ENCODE results near the gene NPR1. TPM values are rescaled to one million over a fixed set of nuclear protein-coding genes. Genes with fewer than 3 reads are reported as not detected.
"Not testable (repeated sequence)": the region's sequence is repeated elsewhere in the genome, so short reads cannot be mapped to it uniquely, and the experiment has no call there.

The NPR1 gene
- total and polyA plus RNA-seq, 2 of the 4 experiments (the other 2 are of a cell fraction), result 0.02 TPM; not detected in 1

DNA sequence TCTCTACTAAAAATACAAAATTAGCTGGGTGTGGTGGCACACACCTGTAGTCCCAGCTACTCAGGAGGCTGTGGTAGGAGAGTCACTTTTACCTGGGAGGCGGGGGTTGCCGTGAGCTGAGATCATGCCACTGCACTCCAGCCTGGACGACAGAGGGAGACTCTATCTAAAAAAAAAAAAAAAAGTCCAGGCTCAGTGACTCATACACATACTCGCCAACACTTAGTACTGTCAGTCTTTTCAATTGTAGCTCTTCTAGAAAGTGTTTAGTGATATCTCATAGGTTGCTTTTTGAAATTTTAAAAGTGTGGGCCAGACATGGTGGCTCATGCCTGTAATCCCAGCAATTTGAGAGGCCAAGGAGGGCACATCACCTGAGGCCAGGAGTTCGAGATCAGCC, 37.7 kb downstream of the NPR1 start:
- H3K4me3 ChIP-seq (ENCODE audit: insufficient read depth, low read depth, low read length); H3K9ac ChIP-seq (ENCODE audit: low read depth, low read length); H2BK5ac ChIP-seq (ENCODE audit: low read depth, low read length, poor library complexity, severe bottlenecking); H4K20me1 ChIP-seq (ENCODE audit: insufficient read depth, low read length); ATAC-seq (ENCODE audit: low read depth); H4K91ac ChIP-seq (ENCODE audit: insufficient read depth, low read depth, low read length); H3K27ac ChIP-seq (ENCODE audit: insufficient read depth, low read length); DNase-seq; H3K79me1 ChIP-seq (ENCODE audit: low read depth in 1 of 2, low read length in 2 of 2); H3K4me1 ChIP-seq (ENCODE audit: control insufficient read depth, insufficient read depth, low read length); H3K23ac ChIP-seq (ENCODE audit: low read depth, low read length); H2BK20ac ChIP-seq (ENCODE audit: low read depth, low read length); H3K18ac ChIP-seq (ENCODE audit: low read depth, low read length); H4K8ac ChIP-seq (ENCODE audit: low read depth in 2 of 2, low read length in 2 of 2); H3K4ac ChIP-seq (ENCODE audit: low read depth, low read length); H3K9me1 ChIP-seq (ENCODE audit: insufficient read depth, low read length); H3K27me3 ChIP-seq (ENCODE audit: control insufficient read depth, insufficient read depth, low read length); H2BK15ac ChIP-seq (ENCODE audit: low read depth, low read length); H2AFZ ChIP-seq (replicated peaks; ENCODE audit: low read length, poor library complexity); H3K9me3 ChIP-seq (ENCODE audit: control insufficient read depth, insufficient read depth, low read length); in situ Hi-C loops (cut with MboI; ENCODE audit: low sequenced_read_pairs); H3K36me3 ChIP-seq (ENCODE audit: control insufficient read depth, insufficient read depth, low read length); intact Hi-C loops (cut with micrococcal nuclease); H2AK9ac ChIP-seq (replicated peaks; ENCODE audit: low read depth, low read length, poor library complexity); H2BK120ac ChIP-seq (ENCODE audit: low read depth, low read length); H3K56ac ChIP-seq (ENCODE audit: extremely low read depth, insufficient read depth, low read length); H3K4me2 ChIP-seq (ENCODE audit: low read depth, low read length); dilution Hi-C loops (cut with HindIII; ENCODE audit: low sequenced_read_pairs, unreplicated experiment); H3K14ac ChIP-seq (replicated peaks; ENCODE audit: low read depth, low read length); H4K5ac ChIP-seq (ENCODE audit: low read depth, low read length); H2AK5ac ChIP-seq (ENCODE audit: low read depth, low read length); BruUV-seq (replicated peaks): not testable (repeated sequence)
- POLR2A ChIA-PET (ENCODE audit: unreplicated experiment), result interaction anchor here (0.5 kb wide), 1 partner anchor 11 kb away, joined by 6 read pairs; the partner anchor contains the start of gene INTS3
- WGBS, 2 experiments (ENCODE audit: extremely low coverage in 2 of 2, insufficient read length in 1 of 2), result no CpG with 5 or more reads among the region's 5 CpGs
- CTCF ChIA-PET, result interaction anchor here (0.7 kb wide), 1 partner anchor 206 kb away, joined by 8 read pairs; no protein-coding TSS in a partner anchor
